HTR-8/SVneo (cell line): ENCODE measurements around the gene ZNF559.

Experiments used
- DNase-seq: peaks from one replicate; pipeline ENCODE4 v3.0.0; 2011; ENCODE audit warnings: low spot score, mixed read lengths; ENCODE audit not compliant: insufficient read length
- FAIRE-seq: peaks from 2 replicates; lab custom pipeline; 2011; peaks lifted over from hg19 to GRCh38; lab: Jason Lieb, UNC

The ZNF559 gene

GRCh38 chr19:9348671-9349070 lies 24.7 kb downstream of the ZNF559 start:
- FAIRE-seq = no peak
- DNase-seq = no peak

GRCh38 chr19:9352505-9352904 lies 28.5 kb downstream of the ZNF559 start:
- no peak for DNase-seq
- FAIRE-seq = no peak

- no peak for DNase-seq
Observed at GRCh38 chr19:9353011-9353410, 29.0 kb downstream of the ZNF559 start.

DNA sequence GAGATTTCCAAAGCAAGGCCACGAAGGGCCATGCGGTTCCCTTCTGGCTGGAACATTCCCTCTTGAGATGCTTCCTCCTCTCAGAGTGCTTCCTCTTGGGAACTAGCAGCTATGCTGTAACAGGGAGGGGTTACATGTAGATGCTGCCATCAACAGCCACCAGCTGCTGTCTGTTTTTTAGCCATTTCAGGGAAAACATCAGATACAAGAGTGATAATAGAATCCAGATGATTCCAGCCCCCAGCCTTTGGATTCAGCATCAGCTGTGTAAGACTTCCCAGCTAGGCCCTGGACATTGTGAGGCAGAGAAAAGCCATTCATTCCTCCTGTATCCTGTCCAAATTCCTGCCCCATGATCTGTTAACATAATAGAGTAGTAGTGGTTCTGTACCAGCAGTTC lies 30.7 kb downstream of the ZNF559 start:
- no peak for DNase-seq
- FAIRE-seq = no peak

More at GRCh38 chr19:9353011-9353410, 29.0 kb downstream of the ZNF559 start:
- no peak for FAIRE-seq

DNA sequence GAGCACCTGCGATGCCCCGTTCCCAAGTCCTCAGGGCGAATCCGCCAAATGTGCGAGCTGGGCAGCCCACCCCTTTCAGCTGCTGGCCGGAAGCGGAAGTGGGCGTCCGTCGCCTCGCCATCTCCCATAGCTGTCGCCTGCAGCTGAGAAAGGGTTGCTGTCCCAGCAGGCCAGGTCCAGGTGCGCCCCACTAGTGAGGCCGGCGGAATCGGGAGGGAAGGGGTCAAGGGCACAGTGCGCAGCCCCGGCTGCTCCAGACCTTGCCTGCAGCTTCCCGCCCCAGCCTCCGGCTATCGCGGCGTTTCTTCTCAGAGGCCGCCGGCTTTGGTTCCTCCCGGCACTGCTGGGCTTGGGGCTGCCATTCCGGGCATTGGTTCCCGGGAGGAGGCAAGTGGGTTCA lies 38.9 kb downstream of the ZNF559 start, which contains the start of gene ZNF177:
ZNF177 (plus strand) TSS at position 109 of the 400 bp plus-strand sequence. CDS start 15,299 bp downstream, outside the sequence.
- DNase-seq (no peak), FAIRE-seq (no peak)

- no peak for FAIRE-seq
- no peak for DNase-seq
Observed at GRCh38 chr19:9370738-9371619, 47.0 kb downstream of the ZNF559 start.

GRCh38 chr19:9381361-9381785 lies 57.4 kb downstream of the ZNF559 start:
- no peak for DNase-seq
- no peak for FAIRE-seq
